A549 (cell line): ENCODE data around the gene LYRM7. TPM values are rescaled to one million over a fixed set of nuclear protein-coding genes. Genes with fewer than 3 reads are reported as not detected.

ENCODE experiments used
- ATAC-seq, 2 experiments: fragments of 200-7000 bp in 1 of 2; fragments of >200 bp in 1 of 2; cut with Nextera tagmentation in 1 of 2; cut with Tn5 transposase in 1 of 2; 3 replicates each; pipeline versions ENCODE4 v1.8.0 to v1.9.1; 2018 to 2020; ENCODE audit warnings: mild to moderate bottlenecking in 1 of 2, moderate library complexity in 1 of 2
- CTCF ChIA-PET: fragments of 300-600 bp; sonication (Branson Sonifier 250); formaldehyde crosslinking; extraction: SDS; loops from one replicate; lab custom pipeline; 2021; ENCODE audit warnings: antibody characterized with exemption, inconsistent platforms; lab: Yijun Ruan, JAX
- POLR2A ChIA-PET: fragments of 350-600 bp; formaldehyde crosslinking; extraction: SDS; loops from one replicate; lab custom pipeline; 2021; ENCODE audit warnings: antibody characterized with exemption, inconsistent platforms; lab: Yijun Ruan, JAX
- DNase-seq, 2 experiments: peaks; one replicate each; pipeline versions ENCODE4 v3.0.0 to v3.0.0-alpha.2; 2011 to 2016; ENCODE audit warnings: low read depth in 1 of 2, low spot score in 1 of 2
- FAIRE-seq: peaks from 2 replicates; lab custom pipeline; 2011; peaks lifted over from hg19 to GRCh38; lab: Jason Lieb, UNC
- H3K27ac ChIP-seq, 2 experiments: fragments of >200 bp; sonication (Bioruptor Twin); formaldehyde crosslinking; 3 replicates each; pipeline ENCODE4 v1.5.1; 2016 to 2017
- H3K4me1 ChIP-seq: fragments of >200 bp; sonication (Bioruptor Twin); formaldehyde crosslinking; 3 replicates; pipeline ENCODE4 v1.6.1; 2016
- H3K4me2 ChIP-seq: fragments of >200 bp; sonication (Bioruptor Twin); formaldehyde crosslinking; 3 replicates; pipeline ENCODE4 v1.6.1; 2016
- H3K4me3 ChIP-seq: fragments of >200 bp; sonication (Bioruptor Twin); formaldehyde crosslinking; 3 replicates; pipeline ENCODE4 v1.5.1; 2016
- H3K9me3 ChIP-seq: fragments of >200 bp; sonication (Bioruptor Twin); formaldehyde crosslinking; 3 replicates; pipeline ENCODE4 v1.6.1; 2016
- BHLHE40 ChIP-seq: IDR thresholded peaks from 2 replicates; pipeline ENCODE4 v1.6.1; 2012; ENCODE audit warnings: low read depth, low read length, inconsistent platforms
- CBX8 ChIP-seq: fragments of 200-600 bp; sonication (generic); IDR thresholded peaks from 2 replicates; pipeline ENCODE4 v1.6.1; 2016
- CHD2 ChIP-seq: fragments of 150-350 bp; IDR thresholded peaks from 2 replicates; pipeline ENCODE4 v1.6.1; 2014; ENCODE audit warnings: low read length; ENCODE audit not compliant: partially characterized antibody
- CHD4 ChIP-seq: fragments of 200-600 bp; sonication (generic); IDR thresholded peaks from 2 replicates; pipeline ENCODE4 v1.6.1; 2016; ENCODE audit warnings: antibody characterized with exemption, mild to moderate bottlenecking, borderline replicate concordance
- ESRRA ChIP-seq: fragments of 150-350 bp; IDR thresholded peaks from 2 replicates; pipeline ENCODE4 v1.6.1; 2014; ENCODE audit warnings: mild to moderate bottlenecking, low read length, borderline replicate concordance
- FOSL2 ChIP-seq, 2 experiments: fragments of 450-650 bp in 1 of 2; fragments of >200 bp in 1 of 2; sonication (Bioruptor Twin) in 1 of 2; formaldehyde crosslinking; IDR thresholded peaks; 2 replicates each; pipeline versions ENCODE4 v1.5.0 to v1.6.1; 2016 to 2020; ENCODE audit warnings: mild to moderate bottlenecking in 1 of 2, moderate library complexity in 1 of 2
- GATA3 ChIP-seq: IDR thresholded peaks from 2 replicates; pipeline ENCODE4 v1.6.1; 2012; ENCODE audit warnings: borderline replicate concordance
- HDAC2 ChIP-seq: fragments of 200-600 bp; sonication (generic); IDR thresholded peaks from 2 replicates; pipeline ENCODE4 v1.6.1; 2016
- HEYL ChIP-seq: fragments of 250-450 bp; sonication (Bioruptor Pico); IDR thresholded peaks from 2 replicates; pipeline ENCODE4 v1.8.0; 2021; ENCODE audit warnings: mild to moderate bottlenecking, moderate library complexity
- HOXB13 ChIP-seq: fragments of 250-450 bp; sonication (Bioruptor Pico); IDR thresholded peaks from 2 replicates; pipeline ENCODE4 v1.5.0; 2020; ENCODE audit warnings: low read depth, mild to moderate bottlenecking, moderate library complexity
- JUN ChIP-seq, 2 experiments: fragments of >200 bp; sonication (Bioruptor Twin); formaldehyde crosslinking; IDR thresholded peaks; 2 replicates in 1 of 2; 3 replicates in 1 of 2; pipeline ENCODE4 v1.6.1; 2016 to 2017
- KDM1A ChIP-seq: fragments of 200-600 bp; sonication (generic); IDR thresholded peaks from 2 replicates; pipeline ENCODE4 v1.6.1; 2016; ENCODE audit warnings: low read depth, mild to moderate bottlenecking
- KDM5A ChIP-seq: fragments of 200-600 bp; sonication (generic); IDR thresholded peaks from 2 replicates; pipeline ENCODE4 v1.6.1; 2016; ENCODE audit warnings: antibody characterized with exemption, mild to moderate bottlenecking
- MAFK ChIP-seq: fragments of 450-650 bp; IDR thresholded peaks from 2 replicates; pipeline ENCODE4 v1.6.1; 2014; ENCODE audit not compliant: partially characterized antibody
- NFE2L2 ChIP-seq: fragments of 150-350 bp; conservative IDR thresholded peaks from 2 replicates; pipeline ENCODE4 v1.6.1; 2014; ENCODE audit warnings: low read length
- NR3C1 ChIP-seq: fragments of >200 bp; sonication (Bioruptor Twin); formaldehyde crosslinking; IDR thresholded peaks from 3 replicates; pipeline ENCODE4 v1.6.1; 2017
- POLR2AphosphoS2 ChIP-seq: conservative IDR thresholded peaks from 2 replicates; pipeline ENCODE4 v1.6.1; 2012; ENCODE audit warnings: low read length, improper control_type of control experiment, inconsistent platforms
- RAD21 ChIP-seq, 2 experiments: fragments of >200 bp in 1 of 2; sonication (Bioruptor Twin) in 1 of 2; formaldehyde crosslinking in 1 of 2; IDR thresholded peaks in 1 of 2; conservative IDR thresholded peaks in 1 of 2; 2 replicates in 1 of 2; 3 replicates in 1 of 2; pipeline ENCODE4 v1.6.1; 2012 to 2018; ENCODE audit warnings: inconsistent platforms in 1 of 2
- RARB ChIP-seq: fragments of 250-450 bp; sonication (Bioruptor Pico); IDR thresholded peaks from 2 replicates; pipeline ENCODE4 v1.8.0; 2021; ENCODE audit warnings: mild to moderate bottlenecking, moderate library complexity
- RFX5 ChIP-seq: fragments of 450-650 bp; IDR thresholded peaks from 2 replicates; pipeline ENCODE4 v1.7.1; 2014; ENCODE audit warnings: antibody characterized with exemption, mild to moderate bottlenecking, moderate library complexity
- RNF2 ChIP-seq: fragments of 200-600 bp; sonication (generic); IDR thresholded peaks from 2 replicates; pipeline ENCODE4 v1.6.1; 2016; ENCODE audit warnings: low read depth, mild to moderate bottlenecking, antibody characterized with exemption, moderate library complexity, borderline replicate concordance
- SMC3 ChIP-seq: fragments of >200 bp; sonication (Bioruptor Twin); formaldehyde crosslinking; IDR thresholded peaks from 3 replicates; pipeline ENCODE4 v1.6.1; 2018; ENCODE audit warnings: inconsistent platforms
- SREBF2 ChIP-seq: fragments of 450-650 bp; IDR thresholded peaks from 2 replicates; pipeline ENCODE4 v1.6.1; 2014; ENCODE audit warnings: mild to moderate bottlenecking, moderate library complexity
- TFCP2L1 ChIP-seq: fragments of 250-450 bp; sonication (Bioruptor Pico); IDR thresholded peaks from 2 replicates; pipeline ENCODE4 v1.5.0; 2021; ENCODE audit warnings: mild to moderate bottlenecking
- ZSCAN20 ChIP-seq: fragments of 250-450 bp; sonication (Bioruptor Pico); IDR thresholded peaks from 2 replicates; pipeline ENCODE4 v1.8.0; 2022; ENCODE audit warnings: mild to moderate bottlenecking, moderate library complexity
- WGBS: methylation state at CpG from one replicate; pipeline ENCODE4 v1.1.6; 2017; ENCODE audit errors: missing lambda C conversion rate; 5-methylcytosine and 5-hydroxymethylcytosine counted together
- polyA plus RNA-seq, 4 experiments: library from polyadenylated mRNA; depleted of rRNA in 3 of 4; stranded (reverse); fragments of >200 nt; fragmentation: RNase III in 1 of 4; extraction: RNeasy Plus Mini Kit Qiagen cat#74134 plus additional on column Dnase treatment in 1 of 4; gene quantifications; 2 replicates in 3 of 4; 3 replicates in 1 of 4; pipeline ENCODE4 v1.2.3, GENCODE V29; 2011 to 2017
- TF ChIP-seq, protein P1 (sequence below): fragments of 250-450 bp; sonication (Bioruptor Pico); IDR thresholded peaks from 2 replicates; pipeline ENCODE4 v1.5.0; 2020; ENCODE audit warnings: low read depth, mild to moderate bottlenecking, moderate library complexity
- TF ChIP-seq, protein P2 (sequence below): fragments of 200-600 bp; sonication (generic); IDR thresholded peaks from 2 replicates; pipeline ENCODE4 v1.6.1; 2016; ENCODE audit warnings: antibody characterized with exemption, mild to moderate bottlenecking, moderate library complexity
- TF ChIP-seq, protein P3 (sequence below): IDR thresholded peaks from 2 replicates; pipeline ENCODE4 v1.6.1; 2012; ENCODE audit warnings: low read depth, borderline replicate concordance
- TF ChIP-seq, protein P4 (sequence below): fragments of >200 bp; sonication (Bioruptor Twin); formaldehyde crosslinking; IDR thresholded peaks from 3 replicates; pipeline ENCODE4 v1.6.1; 2016
- TF ChIP-seq, protein P5 (sequence below): fragments of 250-450 bp; sonication (Bioruptor Pico); IDR thresholded peaks from 2 replicates; pipeline ENCODE4 v1.5.0; 2021; ENCODE audit warnings: mild to moderate bottlenecking, moderate library complexity, borderline replicate concordance

Gene LYRM7
- polyA plus RNA-seq, 2 of the 4 experiments (the other 2 are of a cell fraction), result 6.2 to 11.1 TPM

DNA sequence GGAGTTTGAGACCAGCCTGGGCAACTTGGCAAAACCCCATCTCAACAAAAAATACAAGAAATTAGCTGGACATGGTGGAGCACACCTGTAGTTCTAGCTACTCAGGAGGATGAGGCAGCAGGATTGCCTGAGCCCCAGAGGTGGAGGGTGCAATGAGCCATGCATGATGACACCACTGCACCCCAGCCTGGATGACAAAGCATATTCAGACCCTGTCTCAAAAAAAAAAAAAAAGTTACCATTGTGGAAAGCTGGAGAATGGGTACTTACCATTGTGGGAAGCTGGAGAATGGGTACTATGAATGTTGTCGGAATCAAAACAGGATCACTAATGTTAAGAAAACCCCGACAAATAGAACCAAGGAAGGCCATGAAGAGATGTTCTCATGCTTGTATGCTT lies 31.4 kb upstream of the LYRM7 start:
- FAIRE-seq, result no peak
- no peak for TF ChIP-seq RFX5
- TF ChIP-seq, protein P1, sequence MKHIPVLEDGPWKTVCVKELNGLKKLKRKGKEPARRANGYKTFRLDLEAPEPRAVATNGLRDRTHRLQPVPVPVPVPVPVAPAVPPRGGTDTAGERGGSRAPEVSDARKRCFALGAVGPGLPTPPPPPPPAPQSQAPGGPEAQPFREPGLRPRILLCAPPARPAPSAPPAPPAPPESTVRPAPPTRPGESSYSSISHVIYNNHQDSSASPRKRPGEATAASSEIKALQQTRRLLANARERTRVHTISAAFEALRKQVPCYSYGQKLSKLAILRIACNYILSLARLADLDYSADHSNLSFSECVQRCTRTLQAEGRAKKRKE, result no peak
- no peak for TF ChIP-seq NR3C1
- TF ChIP-seq ESRRA, result no peak
- TF ChIP-seq FOSL2 (IDR thresholded peaks at IDR 0.05), result no peak
- no peak for TF ChIP-seq FOSL2 (CRISPR knock-in tag; IDR thresholded peaks at IDR 0.05)
- TF ChIP-seq, protein P2, sequence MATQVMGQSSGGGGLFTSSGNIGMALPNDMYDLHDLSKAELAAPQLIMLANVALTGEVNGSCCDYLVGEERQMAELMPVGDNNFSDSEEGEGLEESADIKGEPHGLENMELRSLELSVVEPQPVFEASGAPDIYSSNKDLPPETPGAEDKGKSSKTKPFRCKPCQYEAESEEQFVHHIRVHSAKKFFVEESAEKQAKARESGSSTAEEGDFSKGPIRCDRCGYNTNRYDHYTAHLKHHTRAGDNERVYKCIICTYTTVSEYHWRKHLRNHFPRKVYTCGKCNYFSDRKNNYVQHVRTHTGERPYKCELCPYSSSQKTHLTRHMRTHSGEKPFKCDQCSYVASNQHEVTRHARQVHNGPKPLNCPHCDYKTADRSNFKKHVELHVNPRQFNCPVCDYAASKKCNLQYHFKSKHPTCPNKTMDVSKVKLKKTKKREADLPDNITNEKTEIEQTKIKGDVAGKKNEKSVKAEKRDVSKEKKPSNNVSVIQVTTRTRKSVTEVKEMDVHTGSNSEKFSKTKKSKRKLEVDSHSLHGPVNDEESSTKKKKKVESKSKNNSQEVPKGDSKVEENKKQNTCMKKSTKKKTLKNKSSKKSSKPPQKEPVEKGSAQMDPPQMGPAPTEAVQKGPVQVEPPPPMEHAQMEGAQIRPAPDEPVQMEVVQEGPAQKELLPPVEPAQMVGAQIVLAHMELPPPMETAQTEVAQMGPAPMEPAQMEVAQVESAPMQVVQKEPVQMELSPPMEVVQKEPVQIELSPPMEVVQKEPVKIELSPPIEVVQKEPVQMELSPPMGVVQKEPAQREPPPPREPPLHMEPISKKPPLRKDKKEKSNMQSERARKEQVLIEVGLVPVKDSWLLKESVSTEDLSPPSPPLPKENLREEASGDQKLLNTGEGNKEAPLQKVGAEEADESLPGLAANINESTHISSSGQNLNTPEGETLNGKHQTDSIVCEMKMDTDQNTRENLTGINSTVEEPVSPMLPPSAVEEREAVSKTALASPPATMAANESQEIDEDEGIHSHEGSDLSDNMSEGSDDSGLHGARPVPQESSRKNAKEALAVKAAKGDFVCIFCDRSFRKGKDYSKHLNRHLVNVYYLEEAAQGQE, result no peak
- TF ChIP-seq JUN (IDR thresholded peaks at IDR 0.05), result no peak
- TF ChIP-seq, protein P3, sequence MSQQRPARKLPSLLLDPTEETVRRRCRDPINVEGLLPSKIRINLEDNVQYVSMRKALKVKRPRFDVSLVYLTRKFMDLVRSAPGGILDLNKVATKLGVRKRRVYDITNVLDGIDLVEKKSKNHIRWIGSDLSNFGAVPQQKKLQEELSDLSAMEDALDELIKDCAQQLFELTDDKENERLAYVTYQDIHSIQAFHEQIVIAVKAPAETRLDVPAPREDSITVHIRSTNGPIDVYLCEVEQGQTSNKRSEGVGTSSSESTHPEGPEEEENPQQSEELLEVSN, result no peak
- no peak for TF ChIP-seq BHLHE40
- TF ChIP-seq SREBF2, result no peak
- TF ChIP-seq, protein P4, sequence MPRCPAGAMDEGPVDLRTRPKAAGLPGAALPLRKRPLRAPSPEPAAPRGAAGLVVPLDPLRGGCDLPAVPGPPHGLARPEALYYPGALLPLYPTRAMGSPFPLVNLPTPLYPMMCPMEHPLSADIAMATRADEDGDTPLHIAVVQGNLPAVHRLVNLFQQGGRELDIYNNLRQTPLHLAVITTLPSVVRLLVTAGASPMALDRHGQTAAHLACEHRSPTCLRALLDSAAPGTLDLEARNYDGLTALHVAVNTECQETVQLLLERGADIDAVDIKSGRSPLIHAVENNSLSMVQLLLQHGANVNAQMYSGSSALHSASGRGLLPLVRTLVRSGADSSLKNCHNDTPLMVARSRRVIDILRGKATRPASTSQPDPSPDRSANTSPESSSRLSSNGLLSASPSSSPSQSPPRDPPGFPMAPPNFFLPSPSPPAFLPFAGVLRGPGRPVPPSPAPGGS, result no peak
- no peak for TF ChIP-seq MAFK
- no peak for TF ChIP-seq RNF2
- no peak for TF ChIP-seq HDAC2
- no peak for TF ChIP-seq CHD2
- TF ChIP-seq, protein P5, sequence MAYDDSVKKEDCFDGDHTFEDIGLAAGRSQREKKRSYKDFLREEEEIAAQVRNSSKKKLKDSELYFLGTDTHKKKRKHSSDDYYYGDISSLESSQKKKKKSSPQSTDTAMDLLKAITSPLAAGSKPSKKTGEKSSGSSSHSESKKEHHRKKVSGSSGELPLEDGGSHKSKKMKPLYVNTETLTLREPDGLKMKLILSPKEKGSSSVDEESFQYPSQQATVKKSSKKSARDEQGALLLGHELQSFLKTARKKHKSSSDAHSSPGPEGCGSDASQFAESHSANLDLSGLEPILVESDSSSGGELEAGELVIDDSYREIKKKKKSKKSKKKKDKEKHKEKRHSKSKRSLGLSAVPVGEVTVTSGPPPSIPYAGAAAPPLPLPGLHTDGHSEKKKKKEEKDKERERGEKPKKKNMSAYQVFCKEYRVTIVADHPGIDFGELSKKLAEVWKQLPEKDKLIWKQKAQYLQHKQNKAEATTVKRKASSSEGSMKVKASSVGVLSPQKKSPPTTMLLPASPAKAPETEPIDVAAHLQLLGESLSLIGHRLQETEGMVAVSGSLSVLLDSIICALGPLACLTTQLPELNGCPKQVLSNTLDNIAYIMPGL (CRISPR knock-in tag), result no peak
- TF ChIP-seq KDM1A, result no peak
- TF ChIP-seq CBX8, result no peak
- no peak for TF ChIP-seq ZSCAN20
- no peak for TF ChIP-seq CHD4
- TF ChIP-seq, all 56 proteins: peak for 0
- Histone ChIP-seq H3K4me3 (no peak overlapping the region), H3K27ac (no peak overlapping the region), H3K9me3 (no peaks in the 10 kb centered on the region), H3K4me2 (no peak overlapping the region), H3K4me1 (no peaks in the 10 kb centered on the region)
- ATAC-seq (no peak), DNase-seq (no peak)
- 88% methylated on average over 2 of the region's 2 CpGs for WGBS
- ChIA-PET POLR2A (no interaction called here), CTCF (interaction anchor here (0.6 kb wide), 2 partner anchors 13 to 393 kb away, joined by 3 read pairs; no protein-coding TSS in a partner anchor)

DNA sequence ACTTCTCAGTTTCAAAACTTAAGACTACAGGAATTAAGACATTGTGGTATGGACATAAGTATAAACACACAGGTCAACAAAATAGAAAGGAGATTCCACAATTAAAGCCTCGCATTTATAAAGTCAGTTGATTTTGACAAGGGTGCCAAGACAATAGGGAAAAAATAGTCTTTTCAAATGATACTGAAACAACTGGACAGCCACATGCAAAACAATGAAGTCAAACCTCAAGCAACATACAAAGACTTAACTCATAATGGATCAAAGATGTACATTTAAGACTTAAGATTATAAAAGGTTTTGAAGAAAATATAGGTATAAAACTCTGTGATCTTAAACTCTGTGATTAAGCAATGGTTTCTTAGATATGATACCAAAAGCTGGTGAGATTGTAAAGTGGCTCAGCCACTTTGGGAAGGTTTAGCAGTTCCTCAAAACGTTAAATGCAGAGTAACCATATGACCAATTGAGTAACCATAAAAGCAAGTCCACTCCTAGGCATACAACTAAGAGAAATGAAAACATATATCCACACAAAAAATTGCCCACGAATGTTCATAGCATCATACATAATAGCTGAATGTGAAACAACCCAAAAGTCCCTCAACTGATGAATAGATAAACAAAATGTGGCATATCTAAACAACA lies 27.6 kb upstream of the LYRM7 start:
- H3K4me3 ChIP-seq, result no peak overlapping the region
- CTCF ChIA-PET, result no interaction called here
- no peak overlapping the region for H3K4me2 ChIP-seq
- FAIRE-seq, result no peak
- ATAC-seq, result no peak
- POLR2A ChIA-PET, result no interaction called here
- no peaks in the 10 kb centered on the region for H3K4me1 ChIP-seq
- no peak overlapping the region for H3K27ac ChIP-seq
- H3K9me3 ChIP-seq, result no peaks in the 10 kb centered on the region
- no peak for DNase-seq
- 10% methylated on average over 3 of the region's 3 CpGs for WGBS
- no peak for TF ChIP-seq SREBF2
- TF ChIP-seq, protein P1, result no peak
- TF ChIP-seq HEYL (CRISPR knock-in tag), result no peak
- no peak for TF ChIP-seq JUN (IDR thresholded peaks at IDR 0.05)
- TF ChIP-seq GATA3, result no peak
- no peak for TF ChIP-seq POLR2AphosphoS2
- no peak for TF ChIP-seq TFCP2L1 (CRISPR knock-in tag)
- no peak for TF ChIP-seq ESRRA
- no peak for TF ChIP-seq NFE2L2
- no peak for TF ChIP-seq FOSL2 (IDR thresholded peaks at IDR 0.05)
- no peak for TF ChIP-seq FOSL2 (CRISPR knock-in tag; IDR thresholded peaks at IDR 0.05)
- TF ChIP-seq RFX5, result no peak
- TF ChIP-seq SMC3, result no peak
- no peak for TF ChIP-seq KDM5A
- TF ChIP-seq HOXB13 (CRISPR knock-in tag), result no peak
- no peak for TF ChIP-seq RAD21 (conservative IDR thresholded peaks at IDR 0.05 in 1 of 2, IDR thresholded peaks at IDR 0.05 in 1 of 2)
- no peak for TF ChIP-seq RARB
